ENCODE measurements around the gene CIPC.

GRCh38 chr14:77077040-77077439 lies 21.0 kb upstream of the CIPC start:
- TF ChIP-seq CTCF (IDR thresholded peaks at IDR 0.05) (no peak), ZFX (IDR thresholded peaks at IDR 0.05; ENCODE audit: borderline replicate concordance) (no peak)
